Loucy (cell line): ENCODE data around the gene TPK1.

Source experiments
- EZH2phosphoT487 ChIP-seq: fragments of 200-600 bp; IDR thresholded peaks from 2 replicates; pipeline ENCODE4 v1.6.1; 2018; ENCODE audit warnings: antibody characterized with exemption, mild to moderate bottlenecking, moderate library complexity, borderline replicate concordance
- TF ChIP-seq, protein P1 (sequence below): fragments of 200-600 bp; sonication (generic); conservative IDR thresholded peaks from 2 replicates; pipeline ENCODE4 v1.5.1; 2014; ENCODE audit warnings: mild to moderate bottlenecking, antibody characterized with exemption, low read length

DNA sequence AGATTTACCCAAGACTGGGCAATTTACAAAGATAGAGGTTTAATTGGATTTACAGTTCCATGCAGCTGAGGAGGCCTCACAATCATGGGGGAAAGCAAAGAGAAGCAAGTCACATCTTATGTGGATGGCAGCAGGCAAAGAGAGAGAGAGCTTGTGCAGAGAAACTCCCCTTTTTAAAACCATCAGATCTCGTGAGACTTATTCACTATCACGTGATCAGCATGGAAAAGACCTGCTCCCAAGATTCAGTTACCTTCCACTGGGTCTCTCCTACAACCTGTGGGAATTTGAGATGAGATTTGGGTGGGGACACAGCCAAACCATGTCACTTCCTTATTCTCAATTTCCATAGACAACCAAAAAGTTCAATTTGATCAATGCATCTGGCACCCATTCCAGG, 407.4 kb downstream of the TPK1 start:
- TF ChIP-seq, protein P1, sequence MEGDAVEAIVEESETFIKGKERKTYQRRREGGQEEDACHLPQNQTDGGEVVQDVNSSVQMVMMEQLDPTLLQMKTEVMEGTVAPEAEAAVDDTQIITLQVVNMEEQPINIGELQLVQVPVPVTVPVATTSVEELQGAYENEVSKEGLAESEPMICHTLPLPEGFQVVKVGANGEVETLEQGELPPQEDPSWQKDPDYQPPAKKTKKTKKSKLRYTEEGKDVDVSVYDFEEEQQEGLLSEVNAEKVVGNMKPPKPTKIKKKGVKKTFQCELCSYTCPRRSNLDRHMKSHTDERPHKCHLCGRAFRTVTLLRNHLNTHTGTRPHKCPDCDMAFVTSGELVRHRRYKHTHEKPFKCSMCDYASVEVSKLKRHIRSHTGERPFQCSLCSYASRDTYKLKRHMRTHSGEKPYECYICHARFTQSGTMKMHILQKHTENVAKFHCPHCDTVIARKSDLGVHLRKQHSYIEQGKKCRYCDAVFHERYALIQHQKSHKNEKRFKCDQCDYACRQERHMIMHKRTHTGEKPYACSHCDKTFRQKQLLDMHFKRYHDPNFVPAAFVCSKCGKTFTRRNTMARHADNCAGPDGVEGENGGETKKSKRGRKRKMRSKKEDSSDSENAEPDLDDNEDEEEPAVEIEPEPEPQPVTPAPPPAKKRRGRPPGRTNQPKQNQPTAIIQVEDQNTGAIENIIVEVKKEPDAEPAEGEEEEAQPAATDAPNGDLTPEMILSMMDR: no peak
- TF ChIP-seq EZH2phosphoT487: no peak
